ENCODE results near the gene PID1. TPM values are rescaled to one million over a fixed set of nuclear protein-coding genes. Genes with fewer than 3 reads are reported as not detected.

PID1 gene
- total RNA-seq, 1 experiment from 2014 or later, result 2.6 TPM

DNA sequence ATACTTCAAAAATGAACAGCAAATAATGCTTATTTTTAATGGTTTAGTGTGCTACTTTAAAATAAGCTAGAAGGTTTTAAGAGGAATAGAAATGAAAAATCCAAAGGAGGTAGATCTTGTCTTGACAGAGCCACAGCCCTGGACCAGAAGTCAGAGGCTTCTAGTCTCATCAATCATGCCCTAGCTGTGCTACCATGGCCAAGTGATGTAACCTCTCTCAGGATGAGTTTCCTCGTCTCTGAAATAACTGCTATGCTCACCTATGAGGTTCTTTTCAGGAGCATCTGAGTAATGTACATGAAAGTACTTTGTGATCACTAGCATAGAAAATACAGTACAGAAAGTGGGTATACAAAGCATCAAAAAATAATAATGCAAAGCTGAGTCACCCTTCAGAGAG is 248.4 kb downstream of the PID1 start:
- H3K36me3 Mint-ChIP-seq, result no peaks in the 10 kb centered on the region
- no peaks in the 10 kb centered on the region for H3K27me3 Mint-ChIP-seq (ENCODE audit: low read depth)
- no peak for ATAC-seq
- H3K9me3 Mint-ChIP-seq, result peaks cover 11% of the 10 kb centered on the region
- DNase-seq (ENCODE audit: low spot score), result no peak
- no peak overlapping the region for H3K4me3 Mint-ChIP-seq
- no peak overlapping the region; the same call in 1 of the 2 replicates for H3K27ac Mint-ChIP-seq
- TF ChIP-seq ZNF423 (CRISPR knock-in tag; IDR thresholded peaks at IDR 0.05) (no peak), TCF7 (CRISPR knock-in tag; IDR thresholded peaks at IDR 0.05; ENCODE audit: low read depth) (no peak), GTF2I (CRISPR knock-in tag; conservative IDR thresholded peaks at IDR 0.05) (no peak), OVOL2 (CRISPR knock-in tag; IDR thresholded peaks at IDR 0.05; ENCODE audit: borderline replicate concordance) (no peak), ZNF396 (CRISPR knock-in tag; IDR thresholded peaks at IDR 0.05; ENCODE audit: borderline replicate concordance) (no peak), KAT7 (CRISPR knock-in tag; IDR thresholded peaks at IDR 0.05; ENCODE audit: borderline replicate concordance) (no peak), MXD4 (CRISPR knock-in tag; IDR thresholded peaks at IDR 0.05; ENCODE audit: borderline replicate concordance) (no peak), ZNF219 (CRISPR knock-in tag; IDR thresholded peaks at IDR 0.05; ENCODE audit: borderline replicate concordance) (no peak), MYBL2 (CRISPR knock-in tag; IDR thresholded peaks at IDR 0.05) (no peak), PRRX2 (CRISPR knock-in tag; IDR thresholded peaks at IDR 0.05) (no peak), SMAD4 (CRISPR knock-in tag; IDR thresholded peaks at IDR 0.05) (no peak), NR3C1 (CRISPR knock-in tag; conservative IDR thresholded peaks at IDR 0.05; ENCODE audit: low read depth) (no peak), RELA (CRISPR knock-in tag; IDR thresholded peaks at IDR 0.05; ENCODE audit: borderline replicate concordance) (no peak)
- TF ChIP-seq, protein P1, sequence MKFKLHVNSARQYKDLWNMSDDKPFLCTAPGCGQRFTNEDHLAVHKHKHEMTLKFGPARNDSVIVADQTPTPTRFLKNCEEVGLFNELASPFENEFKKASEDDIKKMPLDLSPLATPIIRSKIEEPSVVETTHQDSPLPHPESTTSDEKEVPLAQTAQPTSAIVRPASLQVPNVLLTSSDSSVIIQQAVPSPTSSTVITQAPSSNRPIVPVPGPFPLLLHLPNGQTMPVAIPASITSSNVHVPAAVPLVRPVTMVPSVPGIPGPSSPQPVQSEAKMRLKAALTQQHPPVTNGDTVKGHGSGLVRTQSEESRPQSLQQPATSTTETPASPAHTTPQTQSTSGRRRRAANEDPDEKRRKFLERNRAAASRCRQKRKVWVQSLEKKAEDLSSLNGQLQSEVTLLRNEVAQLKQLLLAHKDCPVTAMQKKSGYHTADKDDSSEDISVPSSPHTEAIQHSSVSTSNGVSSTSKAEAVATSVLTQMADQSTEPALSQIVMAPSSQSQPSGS (CRISPR knock-in tag; IDR thresholded peaks at IDR 0.05; ENCODE audit: borderline replicate concordance, low read depth), result no peak
- TF ChIP-seq, protein P2, sequence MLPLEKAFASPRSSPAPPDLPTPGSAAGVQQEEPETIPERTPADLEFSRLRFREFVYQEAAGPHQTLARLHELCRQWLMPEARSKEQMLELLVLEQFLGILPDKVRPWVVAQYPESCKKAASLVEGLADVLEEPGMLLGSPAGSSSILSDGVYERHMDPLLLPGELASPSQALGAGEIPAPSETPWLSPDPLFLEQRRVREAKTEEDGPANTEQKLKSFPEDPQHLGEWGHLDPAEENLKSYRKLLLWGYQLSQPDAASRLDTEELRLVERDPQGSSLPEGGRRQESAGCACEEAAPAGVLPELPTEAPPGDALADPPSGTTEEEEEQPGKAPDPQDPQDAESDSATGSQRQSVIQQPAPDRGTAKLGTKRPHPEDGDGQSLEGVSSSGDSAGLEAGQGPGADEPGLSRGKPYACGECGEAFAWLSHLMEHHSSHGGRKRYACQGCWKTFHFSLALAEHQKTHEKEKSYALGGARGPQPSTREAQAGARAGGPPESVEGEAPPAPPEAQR (CRISPR knock-in tag; IDR thresholded peaks at IDR 0.05), result no peak
- TF ChIP-seq, protein P3, sequence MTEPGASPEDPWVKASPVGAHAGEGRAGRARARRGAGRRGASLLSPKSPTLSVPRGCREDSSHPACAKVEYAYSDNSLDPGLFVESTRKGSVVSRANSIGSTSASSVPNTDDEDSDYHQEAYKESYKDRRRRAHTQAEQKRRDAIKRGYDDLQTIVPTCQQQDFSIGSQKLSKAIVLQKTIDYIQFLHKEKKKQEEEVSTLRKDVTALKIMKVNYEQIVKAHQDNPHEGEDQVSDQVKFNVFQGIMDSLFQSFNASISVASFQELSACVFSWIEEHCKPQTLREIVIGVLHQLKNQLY (CRISPR knock-in tag; IDR thresholded peaks at IDR 0.05), result no peak
- TF ChIP-seq, protein P4, sequence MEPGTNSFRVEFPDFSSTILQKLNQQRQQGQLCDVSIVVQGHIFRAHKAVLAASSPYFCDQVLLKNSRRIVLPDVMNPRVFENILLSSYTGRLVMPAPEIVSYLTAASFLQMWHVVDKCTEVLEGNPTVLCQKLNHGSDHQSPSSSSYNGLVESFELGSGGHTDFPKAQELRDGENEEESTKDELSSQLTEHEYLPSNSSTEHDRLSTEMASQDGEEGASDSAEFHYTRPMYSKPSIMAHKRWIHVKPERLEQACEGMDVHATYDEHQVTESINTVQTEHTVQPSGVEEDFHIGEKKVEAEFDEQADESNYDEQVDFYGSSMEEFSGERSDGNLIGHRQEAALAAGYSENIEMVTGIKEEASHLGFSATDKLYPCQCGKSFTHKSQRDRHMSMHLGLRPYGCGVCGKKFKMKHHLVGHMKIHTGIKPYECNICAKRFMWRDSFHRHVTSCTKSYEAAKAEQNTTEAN (CRISPR knock-in tag; IDR thresholded peaks at IDR 0.05), result no peak
- TF ChIP-seq, protein P5, sequence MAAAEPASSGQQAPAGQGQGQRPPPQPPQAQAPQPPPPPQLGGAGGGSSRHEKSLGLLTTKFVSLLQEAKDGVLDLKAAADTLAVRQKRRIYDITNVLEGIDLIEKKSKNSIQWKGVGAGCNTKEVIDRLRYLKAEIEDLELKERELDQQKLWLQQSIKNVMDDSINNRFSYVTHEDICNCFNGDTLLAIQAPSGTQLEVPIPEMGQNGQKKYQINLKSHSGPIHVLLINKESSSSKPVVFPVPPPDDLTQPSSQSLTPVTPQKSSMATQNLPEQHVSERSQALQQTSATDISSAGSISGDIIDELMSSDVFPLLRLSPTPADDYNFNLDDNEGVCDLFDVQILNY (CRISPR knock-in tag; IDR thresholded peaks at IDR 0.05), result no peak
- TF ChIP-seq, protein P6, sequence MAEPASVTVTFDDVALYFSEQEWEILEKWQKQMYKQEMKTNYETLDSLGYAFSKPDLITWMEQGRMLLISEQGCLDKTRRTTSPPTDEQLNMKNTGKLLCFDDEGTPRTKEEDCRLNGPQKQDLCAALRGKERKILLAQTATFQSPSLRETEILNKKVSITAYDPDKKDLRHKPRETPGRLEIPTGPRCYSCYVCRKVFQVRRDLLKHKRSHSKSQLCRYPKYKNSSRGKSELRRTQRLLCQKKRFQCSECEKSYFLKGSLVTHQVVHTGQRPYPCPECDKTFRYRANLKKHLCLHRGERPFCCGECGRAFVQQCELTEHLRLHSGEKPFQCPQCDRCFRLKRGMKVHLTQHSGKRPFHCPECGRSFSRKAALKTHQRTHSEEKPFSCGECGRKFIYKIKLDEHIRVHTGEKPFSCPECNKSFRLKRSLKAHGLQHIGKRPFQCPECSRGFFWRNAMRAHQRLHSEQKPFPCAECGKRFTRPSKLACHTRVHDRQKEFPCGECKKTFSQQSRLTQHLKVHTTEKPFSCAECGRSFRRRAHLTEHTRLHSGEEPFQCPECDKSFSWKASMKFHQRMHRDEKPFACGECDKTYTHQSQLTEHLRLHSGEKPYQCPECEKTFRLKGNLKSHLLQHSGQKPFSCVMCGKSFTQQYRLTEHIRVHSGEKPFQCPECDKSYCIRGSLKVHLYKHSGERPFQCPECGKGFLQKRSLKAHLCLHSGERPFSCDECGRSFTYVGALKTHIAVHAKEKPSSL (CRISPR knock-in tag; conservative IDR thresholded peaks at IDR 0.05), result no peak
- TF ChIP-seq, protein P7, sequence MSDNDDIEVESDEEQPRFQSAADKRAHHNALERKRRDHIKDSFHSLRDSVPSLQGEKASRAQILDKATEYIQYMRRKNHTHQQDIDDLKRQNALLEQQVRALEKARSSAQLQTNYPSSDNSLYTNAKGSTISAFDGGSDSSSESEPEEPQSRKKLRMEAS (CRISPR knock-in tag; IDR thresholded peaks at IDR 0.05), result no peak
- CTCF ChIA-PET, result no interaction called here
- no peaks in the 10 kb centered on the region for H3K4me1 Mint-ChIP-seq
- POLR2A ChIA-PET, result no interaction called here
